MCF 10A (cell line): Measurements from ENCODE around the gene ACAN. TPM values are rescaled to one million over a fixed set of nuclear protein-coding genes. Genes with fewer than 3 reads are reported as not detected.

Experiments
- BruUV-seq: library from RNA; stranded (reverse); fragments of 400-500 nt; replicated peaks from 2 replicates; lab custom pipeline; 2021; lab: Mats Ljungman, UMichigan
- CTCF ChIA-PET: fragments of 300-600 bp; sonication (Branson Sonifier 250); formaldehyde crosslinking; extraction: SDS; loops from one replicate; lab custom pipeline; 2021; ENCODE audit warnings: antibody characterized with exemption, inconsistent platforms; lab: Yijun Ruan, JAX
- POLR2A ChIA-PET: fragments of 300-600, 350-650 bp; sonication (Branson Sonifier 250); formaldehyde crosslinking; extraction: SDS; loops from one replicate; lab custom pipeline; 2020; ENCODE audit warnings: antibody characterized with exemption, inconsistent platforms; lab: Yijun Ruan, JAX
- DNase-seq: peaks from one replicate; pipeline ENCODE4 v3.0.0-alpha.2; 2018; ENCODE audit not compliant: unreplicated experiment
- H3K27ac Mint-ChIP-seq: one replicate; pipeline ENCODE4 v1.8.0; 2022; ENCODE audit warnings: mild to moderate bottlenecking, low read depth, mixed read lengths; ENCODE audit not compliant: unreplicated experiment
- H3K27me3 Mint-ChIP-seq: one replicate; pipeline ENCODE4 v1.8.0; 2022; ENCODE audit warnings: mixed read lengths; ENCODE audit not compliant: insufficient read depth, unreplicated experiment
- H3K36me3 Mint-ChIP-seq: one replicate; pipeline ENCODE4 v1.8.0; 2022; ENCODE audit warnings: mild to moderate bottlenecking, moderate library complexity, mixed read lengths; ENCODE audit not compliant: insufficient read depth, unreplicated experiment
- H3K4me1 Mint-ChIP-seq: one replicate; pipeline ENCODE4 v1.8.0; 2022; ENCODE audit warnings: mixed read lengths; ENCODE audit not compliant: insufficient read depth, unreplicated experiment
- H3K4me3 Mint-ChIP-seq: one replicate; pipeline ENCODE4 v1.8.0; 2022; ENCODE audit warnings: mild to moderate bottlenecking, moderate library complexity, mixed read lengths; ENCODE audit not compliant: unreplicated experiment
- H3K9me3 Mint-ChIP-seq: one replicate; pipeline ENCODE4 v1.8.0; 2022; ENCODE audit warnings: mixed read lengths; ENCODE audit not compliant: unreplicated experiment
- CTCF ChIP-seq: fragments of 200-600 bp; IDR thresholded peaks from one replicate; pipeline ENCODE4 v1.8.0; 2022; ENCODE audit warnings: antibody characterized with exemption, mild to moderate bottlenecking; ENCODE audit not compliant: unreplicated experiment
- intact Hi-C: fragments of 100-400 bp; cut with micrococcal nuclease; formaldehyde crosslinking; loops from 2 replicates; pipeline ENCODE4 v1.14.1; 2022
- total RNA-seq: library from RNA; stranded (reverse); gene quantifications from 2 replicates; pipeline ENCODE4 v1.2.3, GENCODE V29; 2022

The ACAN gene
- total RNA-seq, 1 experiment from 2014 or later = not detected

GRCh38 chr15:88759872-88760271, 43.4 kb upstream of the ACAN start:
- TF ChIP-seq CTCF = no peak
- intact Hi-C loops = no loop called here
- H3K4me1 Mint-ChIP-seq = no peaks in the 10 kb centered on the region
- H3K27ac Mint-ChIP-seq = no peak overlapping the region
- no peak for DNase-seq
- H3K4me3 Mint-ChIP-seq = no peak overlapping the region
- H3K9me3 Mint-ChIP-seq = peaks cover 13% of the 10 kb centered on the region
- POLR2A ChIA-PET = interaction anchor here (1.2 kb wide), 1 partner anchor 18 kb away, joined by 3 read pairs; no protein-coding TSS in a partner anchor
- CTCF ChIA-PET = interaction anchor here (0.8 kb wide), 1 partner anchor 27 kb away, joined by 3 read pairs; no protein-coding TSS in a partner anchor
- no peaks in the 10 kb centered on the region for H3K36me3 Mint-ChIP-seq
- no peaks in the 10 kb centered on the region for H3K27me3 Mint-ChIP-seq
- no TSS peak for BruUV-seq

GRCh38 chr15:88764448-88764847, 38.8 kb upstream of the ACAN start:
- DNase-seq = no peak
- Mint-ChIP-seq H3K36me3 (no peaks in the 10 kb centered on the region), H3K9me3 (peaks cover 13% of the 10 kb centered on the region), H3K4me1 (no peaks in the 10 kb centered on the region), H3K4me3 (no peak overlapping the region), H3K27ac (no peak overlapping the region), H3K27me3 (no peaks in the 10 kb centered on the region)
- POLR2A ChIA-PET = no interaction called here
- intact Hi-C loops = no loop called here
- TF ChIP-seq CTCF = no peak
- no TSS peak for BruUV-seq
- CTCF ChIA-PET = interaction anchor here (0.6 kb wide), 1 partner anchor 423 kb away, joined by 3 read pairs; no protein-coding TSS in a partner anchor

GRCh38 chr15:88765212-88765611, 38.0 kb upstream of the ACAN start:
- Mint-ChIP-seq H3K36me3 (no peaks in the 10 kb centered on the region), H3K9me3 (peaks cover 10% of the 10 kb centered on the region), H3K4me3 (no peak overlapping the region), H3K27me3 (no peaks in the 10 kb centered on the region), H3K27ac (no peak overlapping the region), H3K4me1 (no peaks in the 10 kb centered on the region)
- DNase-seq = no peak
- BruUV-seq = no TSS peak
- POLR2A ChIA-PET = no interaction called here
- CTCF ChIA-PET = interaction anchor here (0.6 kb wide), 1 partner anchor 422 kb away, joined by 3 read pairs; no protein-coding TSS in a partner anchor
- intact Hi-C loops = no loop called here
- TF ChIP-seq CTCF = no peak

- no peaks in the 10 kb centered on the region for H3K9me3 Mint-ChIP-seq
- POLR2A ChIA-PET = no interaction called here
- DNase-seq = no peak
- CTCF ChIA-PET = interaction anchor here (0.6 to 1.1 kb wide), 2 partner anchors 12 to 45 kb away, joined by 3 read pairs; no protein-coding TSS in a partner anchor
- H3K36me3 Mint-ChIP-seq = no peaks in the 10 kb centered on the region
- intact Hi-C loops = no loop called here
- no peaks in the 10 kb centered on the region for H3K4me1 Mint-ChIP-seq
- no peak overlapping the region for H3K4me3 Mint-ChIP-seq
- no peak for TF ChIP-seq CTCF
- BruUV-seq = no TSS peak
- no peaks in the 10 kb centered on the region for H3K27me3 Mint-ChIP-seq
- no peak overlapping the region for H3K27ac Mint-ChIP-seq
These were observed 33.9 kb upstream of the ACAN start for GRCh38 chr15:88769161-88769971.
